ENCODE measurements around the gene REEP2. TPM values are rescaled to one million over a fixed set of nuclear protein-coding genes. Genes with fewer than 3 reads are reported as not detected.

REEP2 gene
- total RNA-seq, 4 donors from 2014 or later, result 0.95 to 7.6 (median 1.8) TPM

DNA sequence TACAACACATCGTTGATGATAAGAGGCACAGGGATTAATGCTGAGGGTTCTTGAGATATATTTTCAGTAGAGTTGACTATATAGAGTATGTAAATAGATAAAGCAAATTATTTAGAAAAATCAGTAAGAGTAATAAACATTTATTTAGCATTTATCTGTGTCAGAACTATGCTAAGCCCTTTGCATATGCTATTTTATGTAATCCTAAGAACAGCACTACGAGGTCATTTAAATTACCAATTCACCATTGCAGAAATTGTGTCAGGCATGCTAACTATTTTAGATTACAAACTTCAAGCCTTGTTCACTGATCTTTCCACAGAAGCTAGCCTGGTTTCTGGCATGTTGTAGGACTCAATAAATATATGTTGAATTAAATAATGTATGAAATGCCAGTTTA, 20.4 kb upstream of the REEP2 start:
- DNase-seq (ENCODE audit: low spot score in 2 of 2), result no peak
- 92 to 94% methylated on average over 2 of the region's 2 CpGs for WGBS, 2 donors
- TF ChIP-seq CTCF (IDR thresholded peaks at IDR 0.05) (no peak), POLR2A (IDR thresholded peaks at IDR 0.05) (no peak)
- intact Hi-C loops (cut with DNase I; ENCODE audit: low total_unique reads), result no loop called here
- no peak overlapping the region for H3K4me3 ChIP-seq (ENCODE audit: low read depth, poor library complexity, severe bottlenecking)

DNA sequence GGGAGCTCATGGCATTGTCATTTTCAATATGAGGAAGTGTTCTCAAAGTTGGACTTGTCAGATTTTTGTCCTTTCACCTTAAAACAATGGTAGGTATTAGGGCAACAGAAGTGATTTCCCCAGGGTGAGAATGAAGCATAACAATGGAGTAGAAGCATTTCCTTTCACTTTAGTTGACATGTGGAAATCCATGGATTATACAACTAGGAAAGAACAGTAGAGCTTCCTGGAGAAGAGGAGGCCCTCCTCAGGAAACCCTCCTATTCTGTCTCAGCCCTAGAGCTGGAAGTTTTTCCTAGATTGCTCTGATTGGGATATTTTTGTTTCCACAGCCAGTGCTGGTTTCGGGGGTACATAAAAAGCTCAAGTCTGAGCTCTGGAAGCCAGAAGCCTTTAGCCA, 13.8 kb upstream of the REEP2 start:
- WGBS, 2 donors, result 84 to 86% methylated on average over 1 of the region's 1 CpG
- DNase-seq (ENCODE audit: low spot score in 2 of 2), result no peak
- H3K4me3 ChIP-seq (ENCODE audit: low read depth, poor library complexity, severe bottlenecking), result no peak overlapping the region
- no peak for TF ChIP-seq CTCF (IDR thresholded peaks at IDR 0.05)
- TF ChIP-seq POLR2A (IDR thresholded peaks at IDR 0.05), result no peak
- intact Hi-C loops (cut with DNase I; ENCODE audit: low total_unique reads), result no loop called here

DNA sequence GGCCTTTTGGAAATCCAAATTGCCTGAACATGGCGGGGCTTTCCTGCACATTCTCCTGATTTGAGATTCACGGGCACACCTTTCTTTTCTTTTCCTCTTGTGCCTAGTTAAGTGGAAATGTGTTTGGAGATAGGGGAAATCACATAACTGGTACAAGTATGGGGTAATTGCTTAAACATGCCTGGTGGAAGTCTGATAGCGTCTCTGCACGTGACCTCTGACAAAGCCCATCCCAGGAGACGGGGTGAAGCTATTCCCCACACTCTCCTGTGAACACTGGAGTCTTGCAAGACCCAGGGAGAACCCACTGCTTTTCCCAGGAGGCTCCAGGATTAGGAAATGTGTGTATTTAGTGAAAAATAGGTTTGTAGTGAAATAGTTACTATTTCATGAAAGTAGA, 2.9 kb upstream of the REEP2 start:
- no peak overlapping the region for H3K4me3 ChIP-seq (ENCODE audit: low read depth, poor library complexity, severe bottlenecking)
- TF ChIP-seq POLR2A (IDR thresholded peaks at IDR 0.05) (no peak), CTCF (IDR thresholded peaks at IDR 0.05) (no peak)
- 71 to 80% methylated on average over 5 of the region's 5 CpGs for WGBS, 2 donors
- DNase-seq (ENCODE audit: low spot score in 2 of 2), result no peak
- intact Hi-C loops (cut with DNase I; ENCODE audit: low total_unique reads), result no loop called here

DNA sequence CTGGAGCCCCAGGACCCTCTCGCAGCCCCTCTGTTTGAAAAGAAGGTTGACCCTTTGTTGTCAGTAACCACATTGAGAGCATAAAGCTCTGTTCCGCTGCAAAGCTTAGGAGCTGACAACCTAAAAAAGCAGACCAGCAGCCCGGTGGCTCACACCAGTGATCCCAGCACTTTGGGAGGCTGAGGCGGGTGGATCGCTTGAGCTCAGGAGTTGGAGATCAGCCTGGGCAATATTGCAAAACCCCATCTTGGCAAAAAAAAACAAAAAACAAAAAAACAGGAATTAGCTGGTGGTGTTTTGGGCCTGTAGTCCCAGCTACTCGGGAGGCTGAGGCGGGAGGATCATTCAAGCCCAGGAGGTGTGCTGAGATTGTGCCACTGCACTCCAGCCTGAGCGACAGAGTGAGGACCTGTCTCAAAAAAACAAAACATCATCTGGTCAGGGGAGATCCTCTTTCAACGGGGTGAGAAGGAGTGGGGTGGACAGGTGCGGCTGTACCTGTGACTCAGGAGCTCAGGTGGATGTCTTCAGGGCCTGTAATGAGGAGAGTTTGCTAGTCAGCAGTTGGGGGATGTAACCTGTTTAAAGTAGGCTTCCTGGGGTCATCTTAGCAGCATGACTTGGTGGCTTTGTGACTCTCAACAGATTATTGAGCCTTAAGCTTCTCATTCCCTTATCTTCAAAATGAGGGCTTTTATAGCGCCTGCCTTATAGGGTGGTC, 694 bp upstream of the REEP2 start:
- intact Hi-C loops (cut with DNase I; ENCODE audit: low total_unique reads), result no loop called here
- TF ChIP-seq POLR2A (IDR thresholded peaks at IDR 0.05) (no peak), CTCF (IDR thresholded peaks at IDR 0.05) (no peak)
- no peak overlapping the region for H3K4me3 ChIP-seq (ENCODE audit: low read depth, poor library complexity, severe bottlenecking)
- peak in 1 of 2 donors; percentile 74 for DNase-seq (ENCODE audit: low spot score in 2 of 2)
- WGBS, 2 donors, result 68 to 73% methylated on average over 10 to 11 of the region's 11 CpGs

- H3K4me3 ChIP-seq (ENCODE audit: low read depth, poor library complexity, severe bottlenecking), result no peak overlapping the region
- peak in 1 of 2 donors; percentile 84 for DNase-seq (ENCODE audit: low spot score in 2 of 2)
- TF ChIP-seq POLR2A (IDR thresholded peaks at IDR 0.05) (no peak), CTCF (IDR thresholded peaks at IDR 0.05) (no peak)
- WGBS, 2 donors, result 45 to 46% methylated on average over 20 of the region's 20 CpGs
- intact Hi-C loops (cut with DNase I; ENCODE audit: low total_unique reads), result no loop called here
Measured at GRCh38 chr5:138439477-138440158, 761 bp downstream of the REEP2 start.

Data from lower leg skin (tissue), 4 donors.